B cell (primary cell): ENCODE results near the gene KCNJ12.

Experiments used
- EZH2 ChIP-seq: IDR thresholded peaks from 2 replicates; pipeline ENCODE4 v1.6.1; 2012; ENCODE audit warnings: borderline replicate concordance, low read depth, mild to moderate bottlenecking, moderate library complexity, low read length; ENCODE audit not compliant: insufficient read depth, poor library complexity, severe bottlenecking
- TF ChIP-seq, protein P1 (sequence below): fragments of 200-600 bp; IDR thresholded peaks from one replicate; pipeline ENCODE4 v1.8.0; 2022; ENCODE audit warnings: antibody characterized with exemption, mild to moderate bottlenecking

DNA sequence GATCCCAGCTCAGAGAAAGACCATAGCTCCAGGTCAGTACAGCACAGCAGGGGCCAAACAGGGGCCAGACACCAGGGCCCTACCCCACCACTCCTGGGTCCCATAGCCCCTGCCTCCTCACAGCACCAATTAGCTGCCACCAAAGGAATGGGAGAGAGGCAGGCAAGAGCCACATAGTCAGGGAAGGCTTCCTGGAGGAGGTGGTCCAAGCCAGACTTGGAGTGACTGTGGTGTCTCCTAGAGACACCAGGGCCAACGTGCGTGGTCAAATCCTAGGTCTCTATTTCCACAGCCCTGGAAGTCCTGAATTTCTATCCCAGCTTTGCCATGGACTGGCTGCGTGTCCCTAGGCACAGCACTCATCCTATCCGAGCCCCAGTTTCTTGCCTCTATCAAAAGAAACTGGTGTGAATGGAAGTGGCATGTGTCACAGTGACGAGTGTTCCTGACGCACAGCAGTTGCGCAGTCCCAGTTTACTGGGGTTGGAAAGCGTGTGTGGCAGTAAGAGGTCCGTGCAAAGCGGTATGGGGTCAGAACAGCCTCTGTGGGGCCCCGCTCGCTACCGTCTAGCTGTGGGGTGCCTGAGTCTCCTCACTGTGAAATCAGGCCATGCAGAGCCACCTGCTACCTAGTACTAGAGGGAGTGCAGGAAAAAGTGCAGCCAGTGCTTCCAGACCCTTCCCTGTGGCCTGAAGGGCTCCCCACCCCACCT is 23.5 kb downstream of the KCNJ12 start:
- TF ChIP-seq, protein P1, sequence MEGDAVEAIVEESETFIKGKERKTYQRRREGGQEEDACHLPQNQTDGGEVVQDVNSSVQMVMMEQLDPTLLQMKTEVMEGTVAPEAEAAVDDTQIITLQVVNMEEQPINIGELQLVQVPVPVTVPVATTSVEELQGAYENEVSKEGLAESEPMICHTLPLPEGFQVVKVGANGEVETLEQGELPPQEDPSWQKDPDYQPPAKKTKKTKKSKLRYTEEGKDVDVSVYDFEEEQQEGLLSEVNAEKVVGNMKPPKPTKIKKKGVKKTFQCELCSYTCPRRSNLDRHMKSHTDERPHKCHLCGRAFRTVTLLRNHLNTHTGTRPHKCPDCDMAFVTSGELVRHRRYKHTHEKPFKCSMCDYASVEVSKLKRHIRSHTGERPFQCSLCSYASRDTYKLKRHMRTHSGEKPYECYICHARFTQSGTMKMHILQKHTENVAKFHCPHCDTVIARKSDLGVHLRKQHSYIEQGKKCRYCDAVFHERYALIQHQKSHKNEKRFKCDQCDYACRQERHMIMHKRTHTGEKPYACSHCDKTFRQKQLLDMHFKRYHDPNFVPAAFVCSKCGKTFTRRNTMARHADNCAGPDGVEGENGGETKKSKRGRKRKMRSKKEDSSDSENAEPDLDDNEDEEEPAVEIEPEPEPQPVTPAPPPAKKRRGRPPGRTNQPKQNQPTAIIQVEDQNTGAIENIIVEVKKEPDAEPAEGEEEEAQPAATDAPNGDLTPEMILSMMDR: no peak
- TF ChIP-seq EZH2: no peak
